ENCODE measurements around the gene NFYA. TPM values are rescaled to one million over a fixed set of nuclear protein-coding genes. Genes with fewer than 3 reads are reported as not detected.

The NFYA gene
- total and polyA plus RNA-seq, 2 of the 13 experiments (the other 11 are each of a cell fraction or from before 2014, with no cell fraction given): 16.0 to 22.9 TPM

GRCh38 chr6:41036186-41036585, 36.6 kb upstream of the NFYA start:
- TF ChIP-seq ZBTB43 (CRISPR knock-in tag; conservative IDR thresholded peaks at IDR 0.05) (no peak), SMAD3 (CRISPR knock-in tag; IDR thresholded peaks at IDR 0.05) (no peak), YY1 (IDR thresholded peaks at IDR 0.05; ENCODE audit: insufficient read depth, insufficient replicate concordance, low read depth, low read length) (no peak), HNRNPUL1 (IDR thresholded peaks at IDR 0.05; ENCODE audit: low read depth, low read length) (no peak), ZKSCAN1 (IDR thresholded peaks at IDR 0.05; ENCODE audit: low read length) (no peak), ZNF460 (CRISPR knock-in tag; IDR thresholded peaks at IDR 0.05; ENCODE audit: borderline replicate concordance) (no peak), ZNF17 (CRISPR knock-in tag; IDR thresholded peaks at IDR 0.05) (no peak), CHCHD3 (CRISPR knock-in tag; IDR thresholded peaks at IDR 0.05) (no peak), ZBTB21 (CRISPR knock-in tag; IDR thresholded peaks at IDR 0.05) (no peak)
- TF ChIP-seq, protein P1, sequence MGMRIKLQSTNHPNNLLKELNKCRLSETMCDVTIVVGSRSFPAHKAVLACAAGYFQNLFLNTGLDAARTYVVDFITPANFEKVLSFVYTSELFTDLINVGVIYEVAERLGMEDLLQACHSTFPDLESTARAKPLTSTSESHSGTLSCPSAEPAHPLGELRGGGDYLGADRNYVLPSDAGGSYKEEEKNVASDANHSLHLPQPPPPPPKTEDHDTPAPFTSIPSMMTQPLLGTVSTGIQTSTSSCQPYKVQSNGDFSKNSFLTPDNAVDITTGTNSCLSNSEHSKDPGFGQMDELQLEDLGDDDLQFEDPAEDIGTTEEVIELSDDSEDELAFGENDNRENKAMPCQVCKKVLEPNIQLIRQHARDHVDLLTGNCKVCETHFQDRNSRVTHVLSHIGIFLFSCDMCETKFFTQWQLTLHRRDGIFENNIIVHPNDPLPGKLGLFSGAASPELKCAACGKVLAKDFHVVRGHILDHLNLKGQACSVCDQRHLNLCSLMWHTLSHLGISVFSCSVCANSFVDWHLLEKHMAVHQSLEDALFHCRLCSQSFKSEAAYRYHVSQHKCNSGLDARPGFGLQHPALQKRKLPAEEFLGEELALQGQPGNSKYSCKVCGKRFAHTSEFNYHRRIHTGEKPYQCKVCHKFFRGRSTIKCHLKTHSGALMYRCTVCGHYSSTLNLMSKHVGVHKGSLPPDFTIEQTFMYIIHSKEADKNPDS (CRISPR knock-in tag; IDR thresholded peaks at IDR 0.05): no peak
- TF ChIP-seq, protein P2, sequence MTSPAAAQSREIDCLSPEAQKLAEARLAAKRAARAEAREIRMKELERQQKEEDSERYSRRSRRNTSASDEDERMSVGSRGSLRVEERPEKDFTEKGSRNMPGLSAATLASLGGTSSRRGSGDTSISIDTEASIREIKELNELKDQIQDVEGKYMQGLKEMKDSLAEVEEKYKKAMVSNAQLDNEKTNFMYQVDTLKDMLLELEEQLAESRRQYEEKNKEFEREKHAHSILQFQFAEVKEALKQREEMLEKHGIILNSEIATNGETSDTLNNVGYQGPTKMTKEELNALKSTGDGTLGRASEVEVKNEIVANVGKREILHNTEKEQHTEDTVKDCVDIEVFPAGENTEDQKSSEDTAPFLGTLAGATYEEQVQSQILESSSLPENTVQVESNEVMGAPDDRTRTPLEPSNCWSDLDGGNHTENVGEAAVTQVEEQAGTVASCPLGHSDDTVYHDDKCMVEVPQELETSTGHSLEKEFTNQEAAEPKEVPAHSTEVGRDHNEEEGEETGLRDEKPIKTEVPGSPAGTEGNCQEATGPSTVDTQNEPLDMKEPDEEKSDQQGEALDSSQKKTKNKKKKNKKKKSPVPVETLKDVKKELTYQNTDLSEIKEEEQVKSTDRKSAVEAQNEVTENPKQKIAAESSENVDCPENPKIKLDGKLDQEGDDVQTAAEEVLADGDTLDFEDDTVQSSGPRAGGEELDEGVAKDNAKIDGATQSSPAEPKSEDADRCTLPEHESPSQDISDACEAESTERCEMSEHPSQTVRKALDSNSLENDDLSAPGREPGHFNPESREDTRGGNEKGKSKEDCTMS (CRISPR knock-in tag; conservative IDR thresholded peaks at IDR 0.05): no peak
- intact Hi-C loops (cut with micrococcal nuclease; ENCODE audit: unreplicated experiment): no loop called here
- H3K4me3 ChIP-seq (replicated peaks in 1 of 3; ENCODE audit: insufficient read depth in 1 of 3, low read depth in 2 of 3, low read length in 3 of 3): no peak overlapping the region
- peaks cover 0 to 1% of the 10 kb centered on the region in 2 experiments; a peak in 1 of 5 replicates for H3K36me3 ChIP-seq (replicated peaks in 1 of 2; ENCODE audit: control insufficient read depth in 1 of 2, insufficient read depth in 2 of 2, low read length in 2 of 2)
- WGBS (ENCODE audit: low lambda C conversion rate): 65% methylated on average over 3 of the region's 3 CpGs
- H3K9me3 ChIP-seq (ENCODE audit: low read length): no peaks in the 10 kb centered on the region
- H3K79me2 ChIP-seq (ENCODE audit: insufficient read depth, low read length): no peaks in the 10 kb centered on the region
- H4K20me1 ChIP-seq (ENCODE audit: insufficient read depth, low read length): no peaks in the 10 kb centered on the region
- CTCF ChIA-PET (ENCODE audit: low intra/inter-chr PET ratio, low total read pairs): no interaction called here
- no peak overlapping the region for H3K27ac ChIP-seq (ENCODE audit: extremely low read length, insufficient read depth, low read length)
- no peak for DNase-seq (ENCODE audit: low spot score)
- FAIRE-seq: no peak
- H3K27me3 ChIP-seq (ENCODE audit: control insufficient read depth in 1 of 2, insufficient read depth in 2 of 2, low read length in 2 of 2): no peaks in the 10 kb centered on the region
- ATAC-seq: no peak
- H3K4me1 ChIP-seq (ENCODE audit: insufficient read depth, low read length): peaks cover 61% of the 10 kb centered on the region
- H3K9ac ChIP-seq (ENCODE audit: insufficient read depth, low read depth, low read length): no peak overlapping the region
- POLR2A ChIA-PET: interaction anchor here (1.8 to 2.3 kb wide), 2 partner anchors 28 to 36 kb away, joined by 10 read pairs; partner anchors contain the start of genes NFYA and OARD1
- in situ Hi-C loops (cut with HindIII; ENCODE audit: extremely low pct_ligation_motif_present, low pct_unique_long_range_greater_than_20kb): loop anchor here (25.0 kb wide), 1 partner anchor 699 kb away; no protein-coding TSS in a partner anchor
- H2AFZ ChIP-seq (ENCODE audit: low read length): no peak overlapping the region
- no peak overlapping the region for H3K4me2 ChIP-seq (ENCODE audit: low read depth, low read length)
- BruUV-seq (replicated peaks): no TSS peak
